Osteoblast (primary cell): Measurements from ENCODE around the gene INPP4B. TPM values are rescaled to one million over a fixed set of nuclear protein-coding genes. Genes with fewer than 3 reads are reported as not detected.

Source experiments
- DNase-seq: peaks from one replicate; pipeline ENCODE4 v3.0.0; 2011; ENCODE audit warnings: low spot score, mixed read lengths; ENCODE audit not compliant: insufficient read length; ENCODE audit errors: missing footprints
- H2AFZ ChIP-seq: 2 replicates; pipeline ENCODE4 v1.6.0; 2011; ENCODE audit warnings: mild to moderate bottlenecking, low read length
- H3K27ac ChIP-seq: 2 replicates; pipeline ENCODE4 v1.5.1; 2011; ENCODE audit warnings: mild to moderate bottlenecking, low read depth, low read length, moderate library complexity
- H3K27me3 ChIP-seq: 2 replicates; pipeline ENCODE4 v1.6.0; 2012; ENCODE audit warnings: mild to moderate bottlenecking, control low read depth, inconsistent platforms, low read length, moderate library complexity; ENCODE audit not compliant: insufficient read depth
- H3K36me3 ChIP-seq: 2 replicates; pipeline ENCODE4 v1.5.1; 2011; ENCODE audit warnings: mild to moderate bottlenecking, low read length, control low read depth, moderate library complexity; ENCODE audit not compliant: insufficient read depth
- H3K4me1 ChIP-seq: 2 replicates; pipeline ENCODE4 v1.5.1; 2011; ENCODE audit warnings: mild to moderate bottlenecking, low read length, control low read depth, moderate library complexity; ENCODE audit not compliant: insufficient read depth
- H3K4me2 ChIP-seq: 2 replicates; pipeline ENCODE4 v1.6.0; 2011; ENCODE audit warnings: mild to moderate bottlenecking, low read length; ENCODE audit not compliant: insufficient read depth
- H3K4me3 ChIP-seq: fragments of 200-600 bp; sonication (generic); 3 replicates; pipeline ENCODE4 v1.5.1; 2012; ENCODE audit warnings: mild to moderate bottlenecking, low read length, inconsistent platforms; ENCODE audit not compliant: insufficient read depth
- H3K79me2 ChIP-seq: 2 replicates; pipeline ENCODE4 v1.6.0; 2012; ENCODE audit warnings: mild to moderate bottlenecking, low read length, control low read depth, inconsistent platforms; ENCODE audit not compliant: insufficient read depth
- H3K9me3 ChIP-seq: 2 replicates; pipeline ENCODE4 v1.5.1; 2011; ENCODE audit warnings: low read depth, low read length, control low read depth
- H4K20me1 ChIP-seq: 2 replicates; pipeline ENCODE4 v1.6.0; 2012; ENCODE audit warnings: mild to moderate bottlenecking, low read length, control low read depth; ENCODE audit not compliant: insufficient read depth
- total RNA-seq: library from RNA; depleted of rRNA; stranded (reverse); fragments of >200 nt; gene quantifications from 2 replicates; pipeline ENCODE4 v1.2.3, GENCODE V29; 2012
- TF ChIP-seq, protein P1 (sequence below): IDR thresholded peaks from 2 replicates; pipeline ENCODE4 v1.5.1; 2011; ENCODE audit warnings: mild to moderate bottlenecking, low read depth, low read length, moderate library complexity; ENCODE audit errors: extremely low read depth

Gene INPP4B
- total RNA-seq, 1 donor, result 11.6 TPM

DNA sequence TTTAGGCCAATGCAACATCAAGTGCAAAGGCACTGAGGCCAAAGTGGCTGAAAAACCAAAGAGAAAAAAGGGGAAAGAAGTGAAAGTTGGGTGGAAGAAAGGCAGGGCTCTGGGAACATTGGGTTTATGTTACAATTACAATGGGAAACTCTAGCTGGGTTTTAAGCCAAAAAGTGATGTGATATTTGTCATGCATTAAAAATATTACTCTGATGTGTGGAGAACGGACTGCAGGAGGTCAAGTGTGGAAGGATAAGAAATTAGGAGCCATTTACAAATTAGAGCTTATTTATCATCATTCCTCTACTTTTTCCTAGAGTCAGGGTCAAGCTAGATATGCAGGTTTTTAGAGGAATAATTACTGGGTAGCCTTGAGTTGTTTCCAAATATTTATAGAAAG, 516.8 kb downstream of the INPP4B start:
- peaks cover 13% of the 10 kb centered on the region for H3K79me2 ChIP-seq
- H3K9me3 ChIP-seq, result no peaks in the 10 kb centered on the region
- no peak overlapping the region for H2AFZ ChIP-seq
- peaks cover 15% of the 10 kb centered on the region for H3K4me1 ChIP-seq
- H4K20me1 ChIP-seq, result no peaks in the 10 kb centered on the region
- no peak overlapping the region for H3K27ac ChIP-seq
- H3K27me3 ChIP-seq, result no peaks in the 10 kb centered on the region
- H3K4me2 ChIP-seq, result no peak overlapping the region
- no peak overlapping the region for H3K4me3 ChIP-seq
- TF ChIP-seq, protein P1, sequence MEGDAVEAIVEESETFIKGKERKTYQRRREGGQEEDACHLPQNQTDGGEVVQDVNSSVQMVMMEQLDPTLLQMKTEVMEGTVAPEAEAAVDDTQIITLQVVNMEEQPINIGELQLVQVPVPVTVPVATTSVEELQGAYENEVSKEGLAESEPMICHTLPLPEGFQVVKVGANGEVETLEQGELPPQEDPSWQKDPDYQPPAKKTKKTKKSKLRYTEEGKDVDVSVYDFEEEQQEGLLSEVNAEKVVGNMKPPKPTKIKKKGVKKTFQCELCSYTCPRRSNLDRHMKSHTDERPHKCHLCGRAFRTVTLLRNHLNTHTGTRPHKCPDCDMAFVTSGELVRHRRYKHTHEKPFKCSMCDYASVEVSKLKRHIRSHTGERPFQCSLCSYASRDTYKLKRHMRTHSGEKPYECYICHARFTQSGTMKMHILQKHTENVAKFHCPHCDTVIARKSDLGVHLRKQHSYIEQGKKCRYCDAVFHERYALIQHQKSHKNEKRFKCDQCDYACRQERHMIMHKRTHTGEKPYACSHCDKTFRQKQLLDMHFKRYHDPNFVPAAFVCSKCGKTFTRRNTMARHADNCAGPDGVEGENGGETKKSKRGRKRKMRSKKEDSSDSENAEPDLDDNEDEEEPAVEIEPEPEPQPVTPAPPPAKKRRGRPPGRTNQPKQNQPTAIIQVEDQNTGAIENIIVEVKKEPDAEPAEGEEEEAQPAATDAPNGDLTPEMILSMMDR, result no peak
- no peak for DNase-seq
- H3K36me3 ChIP-seq, result no peaks in the 10 kb centered on the region

DNA sequence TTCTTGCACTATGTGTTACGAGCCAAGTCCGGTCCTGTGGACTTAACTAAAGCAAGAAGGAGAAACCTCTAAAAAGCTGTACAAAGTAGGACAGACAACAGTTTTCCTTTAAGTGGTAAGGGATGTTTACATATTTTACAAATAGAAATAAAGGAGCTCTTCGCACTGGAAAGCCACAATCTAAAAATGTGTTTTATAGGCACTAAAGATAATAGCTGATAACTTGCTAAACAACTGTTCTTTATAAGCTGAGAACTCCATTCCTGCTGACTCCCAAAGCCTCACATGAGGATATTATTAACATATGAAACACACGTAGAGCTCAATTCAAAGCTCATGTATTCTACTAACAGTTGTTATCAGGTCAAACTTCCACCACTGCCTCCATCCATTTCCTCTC, 519.9 kb downstream of the INPP4B start:
- no peak overlapping the region for H3K27ac ChIP-seq
- no peak overlapping the region for H3K4me3 ChIP-seq
- TF ChIP-seq, protein P1, result no peak
- no peaks in the 10 kb centered on the region for H3K36me3 ChIP-seq
- no peak overlapping the region for H2AFZ ChIP-seq
- no peak for DNase-seq
- peaks cover 7% of the 10 kb centered on the region for H3K4me1 ChIP-seq
- no peaks in the 10 kb centered on the region for H4K20me1 ChIP-seq
- no peaks in the 10 kb centered on the region for H3K9me3 ChIP-seq
- H3K79me2 ChIP-seq, result peaks cover 13% of the 10 kb centered on the region
- H3K4me2 ChIP-seq, result no peak overlapping the region
- no peaks in the 10 kb centered on the region for H3K27me3 ChIP-seq

DNA sequence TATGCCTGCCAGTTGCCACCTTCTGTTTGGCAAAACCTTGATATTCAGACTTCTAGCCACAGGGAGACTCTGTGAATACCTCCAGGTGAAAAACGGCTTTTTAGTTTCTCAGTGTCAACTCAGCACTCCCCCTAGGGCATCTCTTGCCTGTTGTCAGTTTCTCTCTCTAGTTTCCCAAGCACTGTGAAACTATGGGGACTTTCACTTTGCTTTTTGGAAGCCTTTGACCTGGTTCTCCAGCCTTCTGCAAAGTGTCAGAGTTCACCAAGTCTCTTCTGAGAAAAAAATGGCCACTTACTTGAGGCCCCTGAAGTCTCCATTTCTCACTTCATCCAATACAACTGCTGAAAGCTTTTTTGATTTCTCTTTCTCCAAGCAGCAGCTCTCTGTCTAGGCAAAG, 521.5 kb downstream of the INPP4B start:
- TF ChIP-seq, protein P1, result no peak
- Histone ChIP-seq H2AFZ (no peak overlapping the region), H4K20me1 (no peaks in the 10 kb centered on the region), H3K9me3 (no peaks in the 10 kb centered on the region), H3K4me1 (no peaks in the 10 kb centered on the region), H3K36me3 (no peaks in the 10 kb centered on the region), H3K4me2 (no peak overlapping the region), H3K79me2 (peaks cover 13% of the 10 kb centered on the region), H3K27ac (no peak overlapping the region), H3K4me3 (no peak overlapping the region), H3K27me3 (no peaks in the 10 kb centered on the region)
- DNase-seq, result no peak

DNA sequence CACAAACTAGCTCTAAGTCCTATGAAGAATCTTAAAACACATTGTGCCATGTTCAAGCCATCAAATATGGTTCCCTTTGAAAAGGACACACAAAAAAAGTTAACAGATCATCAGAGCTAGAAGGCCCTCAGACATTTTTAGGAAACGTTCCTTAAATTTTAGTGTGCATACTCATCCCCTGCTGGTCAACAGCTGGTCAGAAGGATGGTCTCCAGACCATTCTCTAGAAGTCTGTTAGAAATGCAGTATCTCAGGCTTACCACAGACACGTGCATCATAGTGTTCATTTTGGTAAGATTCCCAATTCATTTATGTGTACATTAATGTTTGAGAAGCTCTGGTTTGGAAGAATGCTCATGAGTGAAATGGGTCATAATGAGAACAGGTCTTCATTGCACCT, 523.1 kb downstream of the INPP4B start:
- peak; percentile 4 for DNase-seq
- Histone ChIP-seq H3K79me2 (peaks cover 13% of the 10 kb centered on the region), H4K20me1 (no peaks in the 10 kb centered on the region), H3K27me3 (no peaks in the 10 kb centered on the region), H3K4me1 (no peaks in the 10 kb centered on the region), H3K4me2 (no peak overlapping the region), H3K36me3 (no peaks in the 10 kb centered on the region), H2AFZ (no peak overlapping the region), H3K9me3 (no peaks in the 10 kb centered on the region), H3K27ac (no peak overlapping the region), H3K4me3 (no peak overlapping the region)
- TF ChIP-seq, protein P1, result no peak
